Fibroblast of the conjunctiva (primary cell): ENCODE results near the gene DDX49.

Experiments
- DNase-seq: peaks from one replicate; pipeline ENCODE4 v3.0.0-alpha.2; 2010; ENCODE audit warnings: low read depth

Gene DDX49, protein sequence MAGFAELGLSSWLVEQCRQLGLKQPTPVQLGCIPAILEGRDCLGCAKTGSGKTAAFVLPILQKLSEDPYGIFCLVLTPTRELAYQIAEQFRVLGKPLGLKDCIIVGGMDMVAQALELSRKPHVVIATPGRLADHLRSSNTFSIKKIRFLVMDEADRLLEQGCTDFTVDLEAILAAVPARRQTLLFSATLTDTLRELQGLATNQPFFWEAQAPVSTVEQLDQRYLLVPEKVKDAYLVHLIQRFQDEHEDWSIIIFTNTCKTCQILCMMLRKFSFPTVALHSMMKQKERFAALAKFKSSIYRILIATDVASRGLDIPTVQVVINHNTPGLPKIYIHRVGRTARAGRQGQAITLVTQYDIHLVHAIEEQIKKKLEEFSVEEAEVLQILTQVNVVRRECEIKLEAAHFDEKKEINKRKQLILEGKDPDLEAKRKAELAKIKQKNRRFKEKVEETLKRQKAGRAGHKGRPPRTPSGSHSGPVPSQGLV

DNA sequence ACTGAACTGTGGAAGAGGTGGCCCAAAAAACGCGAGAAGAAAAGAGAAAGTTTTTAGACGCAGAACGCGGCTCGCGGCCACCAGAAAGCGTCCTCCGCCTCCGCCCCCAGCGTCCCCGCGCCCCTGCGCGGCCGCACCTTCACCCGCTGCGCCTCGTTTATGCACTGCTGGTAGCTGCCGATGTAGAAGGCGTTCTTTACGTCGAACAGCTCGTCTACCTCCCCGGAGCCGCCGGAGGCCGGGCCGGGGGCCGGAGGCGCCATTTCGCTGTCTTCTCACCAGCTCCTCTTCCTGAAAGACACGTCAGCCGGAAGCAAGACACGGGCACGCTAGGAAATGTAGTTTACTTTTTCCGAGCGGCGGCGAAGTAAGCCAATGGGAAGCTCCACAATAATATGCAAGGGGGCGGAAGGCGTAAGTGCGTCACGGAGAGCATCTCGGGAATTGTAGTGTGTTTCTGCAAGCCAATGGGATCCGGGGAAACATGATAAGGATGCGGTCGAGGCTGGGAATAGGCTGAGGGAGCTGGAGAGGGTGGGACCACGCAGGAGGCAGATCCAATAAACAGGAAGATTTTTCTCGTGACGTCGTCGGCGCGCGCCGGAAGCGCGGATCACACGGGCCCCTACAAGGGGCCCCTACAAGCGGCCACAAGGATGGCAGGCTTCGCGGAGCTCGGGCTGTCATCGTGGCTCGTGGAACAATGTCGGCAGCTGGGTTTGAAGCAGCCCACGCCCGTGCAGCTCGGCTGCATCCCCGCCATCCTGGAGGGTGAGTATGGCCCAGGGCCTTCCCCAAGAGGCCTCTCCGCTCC lies at the start of gene DDX49, which contains the start of gene COPE:
Gene DDX49 (plus strand): TSS at position 630 of the 814 bp plus-strand sequence. CDS start 27 bp downstream, at position 657.
Gene COPE (minus strand): TSS at position 302 of the 814 bp plus-strand sequence. CDS start 39 bp downstream, at position 263.
- DNase-seq: peak; percentile 99

DNA sequence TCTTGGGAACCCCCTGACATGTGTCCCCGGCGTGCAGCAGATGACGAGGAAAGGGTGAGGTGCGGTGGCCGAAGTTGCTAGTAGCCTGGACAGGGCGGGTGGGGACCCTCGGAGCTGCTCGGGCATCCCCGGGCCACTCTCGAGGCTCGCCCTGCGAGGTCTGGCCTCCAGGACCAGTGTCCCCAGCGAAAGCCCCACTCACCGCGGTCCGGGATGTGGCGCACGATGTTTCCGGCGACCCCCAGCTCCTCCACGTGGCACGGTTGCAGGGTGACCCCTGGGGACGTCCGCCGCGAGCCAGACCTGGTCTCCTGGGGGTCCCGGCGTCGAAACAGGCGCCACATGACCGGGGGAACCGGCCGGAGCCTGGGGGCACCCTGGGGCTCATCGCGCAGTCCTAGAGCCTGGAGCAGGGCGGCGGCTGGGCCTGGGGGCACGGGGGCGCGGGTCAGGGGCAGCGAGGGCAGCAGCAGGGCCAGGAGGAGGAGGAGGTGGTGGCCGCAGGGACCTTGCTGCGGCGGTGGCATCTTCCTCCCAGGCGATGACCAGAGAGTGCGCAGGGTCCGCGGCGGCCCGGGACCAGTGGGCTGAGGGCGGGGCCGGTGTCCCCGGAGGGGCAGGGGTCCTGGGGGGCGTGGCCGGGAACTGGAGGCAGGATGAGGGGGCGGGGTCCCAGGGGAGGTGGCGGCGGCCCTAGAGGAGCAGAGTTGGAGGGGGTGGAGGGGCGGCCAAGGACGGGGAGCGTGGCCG lies 49.6 kb upstream of the DDX49 start:
- DNase-seq: no peak

DNA sequence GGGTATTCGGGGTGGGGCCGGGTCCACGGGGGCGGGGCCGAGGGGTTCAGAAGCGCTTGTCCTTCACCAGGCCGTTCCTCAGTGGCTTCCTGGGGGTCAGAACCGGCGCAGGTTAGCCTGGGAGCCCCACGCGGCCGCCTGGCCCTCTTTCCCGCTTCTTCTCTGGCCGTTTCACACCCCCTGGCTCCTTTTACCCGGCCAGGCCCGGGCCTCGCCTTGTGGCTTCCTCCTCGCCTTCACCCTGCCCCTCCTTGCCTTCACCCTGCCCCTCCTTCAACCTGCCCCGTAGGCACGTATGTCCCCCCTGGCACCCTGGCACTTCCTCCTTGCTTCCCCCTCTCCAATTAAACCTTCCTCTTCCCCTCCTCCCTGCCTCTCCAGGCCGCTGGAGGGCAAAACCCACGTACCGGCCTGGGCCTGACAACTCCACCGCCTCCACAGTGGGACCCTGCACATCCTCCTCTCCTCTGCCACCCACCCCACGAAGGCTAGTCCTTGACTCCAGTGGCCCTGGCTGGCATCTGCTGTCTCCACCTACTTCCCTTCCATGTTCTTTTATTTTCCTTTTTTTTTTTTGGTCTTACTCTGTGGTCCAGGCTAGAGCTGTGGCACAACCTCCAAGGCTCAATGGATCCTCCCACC lies 48.9 kb upstream of the DDX49 start:
- no peak for DNase-seq

DNA sequence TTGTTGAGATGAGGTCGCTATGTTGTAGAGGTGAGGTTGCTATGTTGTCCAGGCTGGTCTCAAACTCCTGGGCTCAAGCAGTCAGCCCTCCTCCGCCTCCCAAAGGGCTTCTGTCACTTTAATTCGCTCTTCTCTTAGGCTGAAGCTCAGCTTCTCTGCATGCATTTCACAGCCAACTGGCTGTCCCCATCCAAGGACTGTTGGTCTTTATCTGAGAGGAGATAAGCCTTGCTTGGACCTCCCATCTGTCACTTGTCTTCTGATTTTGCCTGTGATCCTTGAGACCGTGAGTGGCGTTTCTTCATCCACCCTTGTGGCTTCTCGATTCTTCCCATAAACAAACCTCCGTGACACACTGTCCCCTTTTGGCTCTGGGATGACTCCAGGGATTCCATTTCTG lies 48.0 kb upstream of the DDX49 start:
- no peak for DNase-seq

DNA sequence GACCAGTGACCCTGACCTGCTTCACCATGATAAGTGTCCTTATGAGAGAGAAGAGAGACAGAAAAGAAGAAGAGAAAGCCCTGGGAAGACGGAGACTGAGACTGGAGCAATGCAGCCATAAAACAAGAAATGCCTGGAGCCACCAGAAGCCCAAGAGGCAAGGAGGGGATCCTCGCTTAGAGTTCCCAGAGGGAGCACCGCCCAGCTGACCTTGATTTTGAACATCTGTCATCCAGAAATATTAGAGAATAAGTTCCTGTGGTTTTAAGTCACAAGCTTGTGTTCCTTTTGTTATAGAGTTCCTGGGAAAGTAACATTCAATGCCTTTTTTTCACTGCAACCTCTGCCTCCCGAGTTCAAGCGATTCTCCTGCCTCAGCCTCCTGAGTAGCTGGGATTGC lies 43.8 kb upstream of the DDX49 start:
- DNase-seq: no peak

DNA sequence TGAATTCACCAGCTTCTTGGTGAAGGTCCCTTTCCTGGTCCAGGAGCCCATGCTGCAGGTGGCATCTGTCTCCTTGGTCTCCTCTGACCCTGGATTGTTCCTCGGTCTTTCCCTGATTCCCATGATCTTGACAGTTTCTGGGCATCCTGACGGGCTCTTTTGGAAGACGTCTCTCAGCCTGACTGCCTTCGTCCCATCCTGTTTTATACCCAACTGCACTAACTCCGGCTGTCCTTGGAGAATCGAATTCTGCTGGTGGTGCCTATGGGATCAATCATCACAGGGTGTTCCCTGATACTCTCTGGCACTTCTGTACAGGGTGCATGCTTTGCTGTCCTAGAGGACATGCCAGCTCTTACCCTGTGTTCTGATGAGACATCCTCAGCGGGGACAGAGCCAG lies 42.6 kb upstream of the DDX49 start:
- DNase-seq: no peak

DNA sequence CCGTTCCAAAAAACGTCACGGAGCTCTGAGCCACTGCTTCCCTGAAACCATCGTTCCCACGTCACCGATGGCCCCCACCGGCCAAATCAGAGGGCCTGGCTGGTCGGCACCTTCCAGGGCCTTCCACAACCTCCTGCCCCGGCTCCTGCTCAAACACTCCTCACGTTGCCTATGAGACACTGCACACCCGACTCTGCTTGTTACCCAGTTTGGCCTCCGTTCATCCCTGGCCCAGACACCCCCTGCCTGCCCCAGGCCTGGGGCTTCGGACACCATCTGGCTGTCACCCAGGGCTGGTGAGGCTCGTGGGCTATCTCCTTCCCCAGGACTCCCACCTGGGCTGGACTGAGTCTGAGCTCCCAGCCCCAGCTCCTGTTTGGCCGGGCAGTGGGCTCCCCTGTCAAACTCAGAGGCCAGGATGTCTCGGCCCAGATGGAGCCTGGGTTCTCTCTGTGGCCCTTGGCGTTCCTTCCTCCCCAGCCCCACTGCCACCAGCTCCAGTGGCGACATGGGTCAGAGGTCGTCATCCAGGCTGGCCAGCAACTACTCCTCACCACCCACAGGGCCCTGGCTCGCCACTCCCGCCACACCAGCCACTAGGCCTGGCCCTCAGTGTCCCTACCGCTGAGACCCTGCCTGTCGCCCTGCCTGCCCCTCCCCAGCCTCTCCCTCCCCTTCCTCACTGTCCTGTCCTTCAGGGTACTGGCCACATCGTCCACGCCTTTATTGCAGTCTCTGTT lies 41.3 kb upstream of the DDX49 start:
- no peak for DNase-seq

DNA sequence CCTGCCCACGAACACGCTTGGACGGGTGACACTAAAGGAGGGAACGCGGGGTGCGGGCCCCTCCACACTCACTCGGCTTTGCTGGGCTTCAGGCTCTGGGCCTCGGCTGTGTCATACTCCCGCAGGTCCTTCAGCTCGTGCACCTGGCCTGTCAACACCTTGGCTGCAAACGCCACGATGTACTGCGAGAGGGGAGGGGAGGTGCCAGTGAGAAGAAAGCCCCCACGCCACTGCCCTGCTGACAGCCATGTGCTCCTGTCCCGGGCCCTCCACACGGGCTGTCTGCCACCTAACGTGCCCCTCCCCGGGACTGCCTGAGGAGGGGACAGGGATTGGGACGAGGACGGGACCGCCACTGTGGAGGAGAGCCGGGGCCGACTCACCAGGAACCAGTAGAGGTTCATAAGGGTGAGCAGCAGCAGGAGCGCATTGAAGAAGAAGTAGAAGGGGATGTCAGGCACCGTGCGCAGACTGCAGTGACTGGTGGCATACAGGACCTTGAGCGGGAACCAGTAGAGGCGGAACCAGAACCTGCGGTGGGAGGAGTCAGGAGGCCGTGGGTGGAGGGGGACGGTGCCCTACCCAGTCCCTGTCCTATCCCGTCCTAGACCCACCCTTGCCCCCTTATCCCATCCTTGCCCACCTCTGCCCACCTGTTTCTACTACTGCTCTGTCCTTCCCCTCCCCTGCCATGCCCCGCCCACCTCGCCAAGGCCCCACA lies 40.5 kb upstream of the DDX49 start:
- DNase-seq: no peak

DNA sequence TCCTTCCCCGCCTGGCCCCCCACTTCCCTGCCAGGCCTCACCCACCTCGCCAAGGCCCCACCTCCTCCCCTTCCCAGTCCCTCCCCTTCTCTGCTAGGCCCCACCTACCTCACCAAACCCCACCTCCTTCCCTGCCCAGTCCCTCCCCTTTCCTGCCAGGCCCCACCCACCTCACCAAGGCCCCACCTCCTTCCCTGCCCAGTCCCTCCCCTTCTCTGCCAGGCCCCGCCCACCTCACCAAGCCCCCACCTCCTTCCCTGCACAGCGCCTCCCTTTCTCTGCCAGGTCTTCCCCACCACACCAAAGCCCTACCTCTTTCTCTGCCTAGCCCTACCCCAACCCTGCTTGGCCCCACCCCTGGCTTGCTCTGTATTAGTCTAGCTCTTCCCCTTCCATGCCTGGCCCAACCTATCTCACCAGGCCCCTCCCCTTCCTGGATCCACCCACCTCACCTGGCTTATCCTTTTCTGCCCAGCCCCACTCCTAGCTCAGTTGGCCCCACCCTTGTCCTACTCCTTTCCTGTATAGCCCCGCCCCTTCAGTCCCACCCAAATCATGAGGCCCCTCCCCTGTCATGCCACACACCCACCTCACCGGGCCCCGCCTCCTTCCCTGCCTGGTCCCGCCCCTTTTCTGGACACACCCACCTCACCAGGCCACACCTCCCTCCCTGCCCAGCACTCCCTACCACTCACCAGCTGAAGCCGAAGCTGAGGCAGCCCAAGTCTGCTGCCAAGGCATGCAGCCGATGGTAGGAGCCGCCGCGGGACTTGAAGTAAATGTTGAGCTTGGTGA lies 39.7 kb upstream of the DDX49 start:
- DNase-seq: no peak

DNA sequence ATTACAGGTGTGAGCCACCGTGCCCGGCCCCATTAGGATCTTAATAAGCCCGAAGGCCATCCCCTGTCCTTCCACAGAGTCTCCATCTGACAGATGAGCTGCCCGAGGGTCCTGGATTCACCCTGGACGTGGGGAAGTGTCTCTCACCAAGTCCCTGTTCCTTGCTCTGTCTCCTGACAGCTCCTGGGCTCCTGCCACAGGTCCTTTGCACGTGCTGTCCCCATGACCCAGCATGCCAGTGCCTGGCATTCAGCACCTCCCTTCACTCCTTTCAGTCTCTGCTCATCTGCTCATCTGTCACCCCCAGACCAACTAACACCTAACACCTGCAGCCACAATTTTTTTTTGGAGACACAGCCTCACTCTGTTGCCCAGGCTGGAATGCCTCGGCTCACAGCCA lies 38.0 kb upstream of the DDX49 start:
- DNase-seq: no peak

DNA sequence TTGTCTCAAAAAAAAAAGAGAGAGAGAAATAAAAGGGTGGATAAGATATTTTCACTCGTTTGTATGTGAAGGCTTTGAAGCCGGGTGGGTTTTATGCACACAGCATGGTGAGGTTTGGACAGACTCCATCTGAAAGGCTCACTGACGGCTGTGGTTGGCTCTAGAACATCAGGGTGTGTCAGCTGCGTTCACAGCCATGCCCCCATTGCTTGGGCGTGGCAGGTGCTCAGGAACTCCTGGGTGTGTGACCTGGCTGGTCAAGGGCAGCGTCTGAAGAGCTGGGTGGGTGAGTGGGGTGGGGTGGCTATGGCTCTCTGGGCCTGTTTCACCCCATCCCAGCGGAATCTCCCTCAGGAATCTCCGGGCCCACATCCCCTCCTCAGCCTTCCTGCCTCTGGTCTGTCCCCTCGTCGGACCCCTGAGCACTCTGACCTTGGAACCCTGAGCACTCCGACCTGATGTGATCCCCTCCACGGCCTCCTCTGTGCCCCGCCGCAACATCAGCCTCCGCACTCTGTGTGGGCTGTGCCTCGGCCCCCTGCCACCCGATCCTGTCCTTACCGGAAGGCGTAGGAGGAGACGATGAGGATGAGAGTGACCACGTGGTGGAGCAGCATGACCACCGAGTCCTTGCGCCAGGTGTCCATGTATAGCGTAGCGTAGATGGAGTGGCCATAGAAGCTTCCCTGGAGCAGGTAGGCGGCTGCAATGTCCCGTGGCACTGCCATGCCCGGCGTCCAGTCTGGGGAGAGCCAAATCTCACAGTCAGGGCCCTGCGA lies 35.8 kb upstream of the DDX49 start:
- no peak for DNase-seq

DNA sequence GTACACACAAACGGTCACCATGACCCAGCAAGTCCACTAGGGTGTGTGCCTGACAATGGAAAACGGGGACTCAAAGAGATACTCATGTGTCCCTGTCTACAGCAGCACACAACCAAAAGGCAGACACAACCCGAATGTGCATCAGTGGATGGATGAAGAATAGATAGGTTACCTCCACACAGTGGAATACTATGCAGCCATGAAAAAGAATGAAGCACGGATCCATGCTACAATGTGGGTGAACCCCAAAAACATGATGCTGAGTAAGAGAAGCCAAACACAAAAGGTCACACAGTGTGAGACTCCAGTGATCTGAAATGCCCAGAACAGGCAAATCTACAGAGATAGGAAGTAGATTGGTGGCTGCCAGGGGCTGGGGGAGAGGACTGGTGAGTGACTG lies 32.5 kb upstream of the DDX49 start:
- no peak for DNase-seq

DNA sequence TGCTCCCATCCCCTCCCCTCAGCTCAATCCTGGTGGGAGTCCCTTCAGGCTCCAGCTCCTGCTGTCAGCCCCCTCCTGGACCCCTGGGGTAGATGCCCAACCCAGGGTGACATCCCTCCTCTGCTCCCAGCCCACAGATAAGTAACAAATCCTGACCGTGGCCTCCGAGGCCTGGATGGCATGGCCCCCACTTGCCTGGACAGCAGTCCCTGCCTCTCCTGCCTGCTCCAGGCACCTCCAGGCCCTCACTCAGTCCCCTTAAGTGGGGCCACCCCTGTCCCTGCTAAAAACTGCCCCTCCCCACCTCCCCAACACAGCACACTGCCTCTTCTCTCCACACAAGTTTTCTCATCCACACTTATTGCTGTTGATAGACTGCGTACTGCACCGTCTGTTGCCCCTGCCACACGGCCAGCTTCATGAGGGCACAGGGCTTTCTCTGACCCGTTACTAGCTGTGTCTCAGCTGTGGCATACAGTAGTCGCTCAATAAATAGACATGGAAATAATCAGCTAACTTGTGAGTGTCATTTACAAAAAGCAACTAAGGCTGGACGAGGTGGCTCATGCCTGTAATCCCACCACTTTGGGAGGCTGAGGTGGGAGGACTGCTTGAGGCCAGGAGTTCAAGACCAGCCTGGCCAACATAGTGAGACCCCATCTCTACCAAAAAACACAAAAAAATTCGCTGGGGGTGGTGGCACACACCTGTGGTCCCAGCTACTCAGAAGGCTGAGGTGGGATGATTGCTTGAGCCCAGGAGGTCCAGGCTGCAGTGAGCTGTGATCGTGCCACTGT lies 29.4 kb upstream of the DDX49 start:
- no peak for DNase-seq

DNA sequence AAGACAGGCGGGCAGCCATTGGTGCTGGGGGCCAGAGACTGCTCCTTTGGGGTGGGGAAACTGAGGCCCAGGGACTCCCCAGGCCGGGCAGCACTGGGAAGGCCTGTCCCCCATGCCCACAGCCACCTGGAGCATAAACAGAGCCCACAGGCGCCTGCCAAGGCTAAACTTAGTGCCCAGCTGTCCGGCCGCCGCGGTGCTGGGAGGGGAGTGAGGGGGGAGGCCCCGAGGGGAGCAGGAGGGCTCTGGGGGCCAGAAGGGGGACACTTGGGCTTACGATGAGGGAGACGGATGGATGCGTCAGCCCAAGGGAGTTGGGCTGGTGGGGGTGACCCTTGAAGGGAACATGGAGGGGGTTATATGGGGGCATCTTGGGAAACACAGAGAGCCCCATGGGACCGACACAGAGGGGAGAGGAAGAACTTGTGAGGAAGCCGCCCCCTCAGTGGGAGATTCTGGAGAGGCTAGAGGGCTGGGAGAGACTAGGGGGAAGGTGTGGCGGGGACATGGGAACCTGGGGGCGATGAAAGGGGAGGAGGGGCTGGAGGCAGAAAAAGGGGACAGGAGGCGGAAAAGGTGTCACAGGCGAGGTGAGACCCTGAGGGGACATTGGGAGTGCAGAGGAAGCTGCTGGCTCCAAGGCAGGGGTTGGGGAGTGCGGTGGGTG lies 25.8 kb upstream of the DDX49 start:
- DNase-seq: no peak

DNA sequence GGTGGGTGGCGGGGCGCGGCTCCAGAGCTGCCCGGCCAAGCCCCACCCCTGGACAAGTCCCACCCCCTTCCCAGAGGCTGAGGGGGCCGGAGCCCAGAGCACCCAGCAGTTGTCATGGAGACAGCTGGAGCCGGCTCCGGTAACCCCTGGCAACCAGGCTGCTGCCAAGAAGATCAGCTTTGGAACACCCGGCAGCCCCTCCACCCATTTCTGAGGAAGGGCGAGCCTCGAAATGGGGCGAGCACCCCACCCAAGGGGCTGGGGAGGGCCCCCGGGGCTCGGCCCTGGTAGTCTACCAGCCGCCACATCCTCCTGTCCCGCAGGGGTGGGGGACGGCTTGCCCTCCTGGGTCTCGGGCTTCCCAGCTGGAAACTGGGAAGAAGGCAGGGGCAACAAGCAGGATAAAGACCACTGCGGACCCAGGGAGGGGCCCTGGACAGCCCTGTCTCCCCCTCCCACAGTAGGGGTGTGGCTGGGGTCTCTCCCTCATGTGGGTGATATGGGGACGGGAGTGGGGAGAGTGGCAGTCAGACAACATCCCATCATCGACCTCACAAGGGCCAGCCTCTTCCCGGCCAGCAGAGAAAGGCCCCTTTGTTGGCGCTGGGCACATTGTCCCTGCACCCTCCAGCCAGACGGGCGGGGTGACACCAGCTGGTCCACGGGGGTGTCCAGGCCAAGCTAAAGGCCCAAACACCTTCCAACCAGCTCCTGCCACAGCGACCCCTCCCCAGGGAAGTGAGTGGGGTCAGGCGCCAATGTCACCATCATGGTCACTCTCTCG lies 25.1 kb upstream of the DDX49 start:
- DNase-seq: peak; percentile 33

DNA sequence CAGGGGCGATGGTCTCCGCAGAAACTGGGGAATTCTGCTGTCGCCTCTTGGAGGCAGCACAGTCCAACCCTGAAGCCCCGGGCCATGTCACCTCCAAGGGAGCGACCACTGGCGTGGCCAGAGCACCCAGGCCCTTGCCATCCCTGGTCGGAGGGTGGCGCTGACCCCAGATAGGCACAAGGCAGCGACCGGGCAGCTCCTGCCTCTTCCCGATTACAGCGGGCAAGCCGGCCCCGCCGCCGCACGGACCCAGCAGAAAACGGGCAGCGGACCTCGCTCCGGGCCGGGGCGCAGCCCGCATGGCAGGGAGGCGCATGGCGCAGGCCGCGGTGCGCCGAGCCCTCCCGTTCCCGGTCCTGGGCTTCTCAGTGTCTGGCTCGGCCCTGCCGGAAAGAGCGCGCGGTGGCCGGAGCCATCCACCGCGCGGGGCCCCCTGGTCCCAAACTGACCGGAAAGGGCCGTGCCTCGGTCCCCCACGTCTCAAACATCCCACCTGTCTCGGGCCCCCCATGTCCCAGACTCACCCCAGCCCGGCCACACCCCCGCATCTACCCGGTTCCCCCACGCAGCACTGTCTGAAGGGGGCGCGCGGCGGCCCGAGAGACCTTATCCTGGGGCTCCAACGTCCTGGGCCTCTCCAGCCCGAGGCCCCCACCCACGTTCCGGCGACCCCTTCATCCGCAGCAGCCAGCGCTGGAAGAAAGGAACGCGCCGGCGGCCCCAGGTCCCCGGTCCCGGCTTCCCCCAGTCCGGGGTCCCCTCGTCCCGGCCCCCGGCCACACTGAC lies 24.3 kb upstream of the DDX49 start:
- peak; percentile 17 for DNase-seq
